ENCODE results near the gene TMEM140. TPM values are rescaled to one million over a fixed set of nuclear protein-coding genes. Genes with fewer than 3 reads are reported as not detected.
A peak's percentile ranks its signal among the peaks of the same experiment; 100 is the strongest.

The TMEM140 gene
- total and polyA plus RNA-seq, 2 of the 13 experiments (the other 11 are each of a cell fraction or from before 2014, with no cell fraction given), result 9.2 to 21.7 TPM

- H4K20me1 ChIP-seq (ENCODE audit: insufficient read depth, low read length), result no peaks in the 10 kb centered on the region
- peaks cover 3% of the 10 kb centered on the region for H3K4me1 ChIP-seq (ENCODE audit: insufficient read depth, low read length)
- no peak for DNase-seq (ENCODE audit: low spot score)
- no peak overlapping the region for H3K4me2 ChIP-seq (ENCODE audit: low read depth, low read length)
- ChIA-PET POLR2A (no interaction called here), CTCF (ENCODE audit: low intra/inter-chr PET ratio, low total read pairs) (no interaction called here)
- no peak for FAIRE-seq
- no TSS peak for BruUV-seq (replicated peaks)
- 99% methylated on average over 9 of the region's 12 CpGs for WGBS (ENCODE audit: low lambda C conversion rate)
- H3K36me3 ChIP-seq (replicated peaks in 1 of 2; ENCODE audit: control insufficient read depth in 1 of 2, insufficient read depth in 2 of 2, low read length in 2 of 2), result peaks cover 2 to 57% of the 10 kb centered on the region in 2 experiments
- intact Hi-C loops (cut with micrococcal nuclease; ENCODE audit: unreplicated experiment), result no loop called here
- H3K4me3 ChIP-seq (replicated peaks in 1 of 3; ENCODE audit: insufficient read depth in 1 of 3, low read depth in 2 of 3, low read length in 3 of 3), result no peak overlapping the region
- no peak for ATAC-seq
- H3K27ac ChIP-seq (ENCODE audit: extremely low read length, insufficient read depth, low read length), result no peak overlapping the region
- H3K79me2 ChIP-seq (ENCODE audit: insufficient read depth, low read length), result no peaks in the 10 kb centered on the region
- no peak overlapping the region for H3K9ac ChIP-seq (ENCODE audit: insufficient read depth, low read depth, low read length)
- no peak overlapping the region for H2AFZ ChIP-seq (ENCODE audit: low read length)
- in situ Hi-C loops (cut with HindIII; ENCODE audit: extremely low pct_ligation_motif_present, low pct_unique_long_range_greater_than_20kb), result no loop called here
- no peaks in the 10 kb centered on the region for H3K27me3 ChIP-seq (ENCODE audit: control insufficient read depth in 1 of 2, insufficient read depth in 2 of 2, low read length in 2 of 2)
- TF ChIP-seq ATF4 (CRISPR knock-in tag; IDR thresholded peaks at IDR 0.05) (no peak), REXO4 (CRISPR knock-in tag; IDR thresholded peaks at IDR 0.05; ENCODE audit: borderline replicate concordance) (no peak), AGO2 (optimal IDR thresholded peaks at IDR 0.05; ENCODE audit: low read depth, low read length) (peak; percentile 26)
- H3K9me3 ChIP-seq (ENCODE audit: low read length), result no peaks in the 10 kb centered on the region
Measured at GRCh38 chr7:135188298-135188984, 40.6 kb downstream of the TMEM140 start.

- peaks cover 2 to 58% of the 10 kb centered on the region in 2 experiments for H3K36me3 ChIP-seq (replicated peaks in 1 of 2; ENCODE audit: control insufficient read depth in 1 of 2, insufficient read depth in 2 of 2, low read length in 2 of 2)
- intact Hi-C loops (cut with micrococcal nuclease; ENCODE audit: unreplicated experiment) (no loop called here), in situ Hi-C loops (cut with HindIII; ENCODE audit: extremely low pct_ligation_motif_present, low pct_unique_long_range_greater_than_20kb) (no loop called here)
- no peaks in the 10 kb centered on the region for H3K9me3 ChIP-seq (ENCODE audit: low read length)
- H3K4me3 ChIP-seq (replicated peaks in 1 of 3; ENCODE audit: insufficient read depth in 1 of 3, low read depth in 2 of 3, low read length in 3 of 3), result no peak overlapping the region
- H3K4me1 ChIP-seq (ENCODE audit: insufficient read depth, low read length), result peaks cover 11% of the 10 kb centered on the region
- no peaks in the 10 kb centered on the region for H3K27me3 ChIP-seq (ENCODE audit: control insufficient read depth in 1 of 2, insufficient read depth in 2 of 2, low read length in 2 of 2)
- H3K4me2 ChIP-seq (ENCODE audit: low read depth, low read length), result no peak overlapping the region
- H3K27ac ChIP-seq (ENCODE audit: extremely low read length, insufficient read depth, low read length), result no peak overlapping the region
- no peak overlapping the region for H2AFZ ChIP-seq (ENCODE audit: low read length)
- FAIRE-seq (no peak), ATAC-seq (no peak), DNase-seq (ENCODE audit: low spot score) (no peak)
- BruUV-seq (replicated peaks), result no TSS peak
- no peaks in the 10 kb centered on the region for H4K20me1 ChIP-seq (ENCODE audit: insufficient read depth, low read length)
- H3K9ac ChIP-seq (ENCODE audit: insufficient read depth, low read depth, low read length), result no peak overlapping the region
- 93% methylated on average over 6 of the region's 6 CpGs for WGBS (ENCODE audit: low lambda C conversion rate)
- no peaks in the 10 kb centered on the region for H3K79me2 ChIP-seq (ENCODE audit: insufficient read depth, low read length)
- CTCF ChIA-PET (ENCODE audit: low intra/inter-chr PET ratio, low total read pairs), result no interaction called here
- POLR2A ChIA-PET, result no interaction called here
- no peak for TF ChIP-seq RFX1 (IDR thresholded peaks at IDR 0.05)
- no peak for TF ChIP-seq ZNF646 (CRISPR knock-in tag; IDR thresholded peaks at IDR 0.05)
- no peak for TF ChIP-seq LRRFIP1 (CRISPR knock-in tag; conservative IDR thresholded peaks at IDR 0.05)
- no peak for TF ChIP-seq GABPB1 (CRISPR knock-in tag; IDR thresholded peaks at IDR 0.05)
- TF ChIP-seq GTF2F1 (IDR thresholded peaks at IDR 0.05; ENCODE audit: low read length), result no peak
Measured at GRCh38 chr7:135189221-135189662, 41.4 kb downstream of the TMEM140 start.
